K562 (cell line): ENCODE measurements around the gene ALKBH8. TPM values are rescaled to one million over a fixed set of nuclear protein-coding genes. Genes with fewer than 3 reads are reported as not detected.

Experiments used
- ATAC-seq: fragments of 200-7000 bp; cut with Tn5 transposase; 3 replicates; pipeline ENCODE4 v1.9.1; 2020; ENCODE audit warnings: moderate library complexity
- Bru-seq: library from RNA; stranded (reverse); fragments of 400-500 nt; gene quantifications from one replicate; lab custom pipeline; 2021; lab: Mats Ljungman, UMichigan
- BruChase-seq, 2 experiments: library from RNA; stranded (reverse); fragments of 400-500 nt; gene quantifications; one replicate each; lab custom pipeline; 2021; lab: Mats Ljungman, UMichigan
- BruUV-seq: library from RNA; stranded (reverse); fragments of 400-500 nt; replicated peaks from 2 replicates; lab custom pipeline; 2021; lab: Mats Ljungman, UMichigan
- CTCF ChIA-PET: fragments of 300-600 bp; formaldehyde crosslinking; extraction: SDS; loops from one replicate; lab custom pipeline; 2021; ENCODE audit warnings: low intra/inter-chr PET ratio; lab: Yijun Ruan, JAX
- POLR2A ChIA-PET: fragments of 300-600, 350-650 bp; sonication (Branson Sonifier 250); formaldehyde crosslinking; extraction: SDS; loops from one replicate; lab custom pipeline; 2021; ENCODE audit warnings: antibody characterized with exemption, inconsistent platforms; lab: Yijun Ruan, JAX
- DNase-seq, 4 experiments: peaks; one replicate each; pipeline versions ENCODE4 v3.0.0 to v3.0.0-alpha.2; 2011 to 2018; ENCODE audit warnings: low spot score in 3 of 4, mixed read lengths in 3 of 4; ENCODE audit errors: extremely low read depth in 1 of 4
- FAIRE-seq: peaks from 2 replicates; lab custom pipeline; 2011; peaks lifted over from hg19 to GRCh38; lab: Jason Lieb, UNC
- H2AFZ ChIP-seq: 2 replicates; pipeline ENCODE4 v1.6.0; 2011; ENCODE audit warnings: low read depth, low read length, control low read depth, inconsistent platforms
- H3K27ac ChIP-seq: fragments of 200-600 bp; 3 replicates; pipeline ENCODE4 v1.8.0; 2011; ENCODE audit warnings: low read depth, mild to moderate bottlenecking, control low read depth, inconsistent platforms, low read length, moderate library complexity, mixed read lengths; ENCODE audit errors: extremely low read depth
- H3K27me3 ChIP-seq, 2 experiments: fragments of 300-600 bp in 1 of 2; 2 replicates in 1 of 2; 3 replicates in 1 of 2; pipeline versions ENCODE4 v1.6.0 to v1.8.0; 2011; ENCODE audit warnings: inconsistent platforms in 2 of 2, low read length in 2 of 2, mild to moderate bottlenecking in 1 of 2, mixed read lengths in 1 of 2, moderate library complexity in 1 of 2; ENCODE audit not compliant: control insufficient read depth in 2 of 2, insufficient read depth in 2 of 2
- H3K36me3 ChIP-seq: fragments of 300-600 bp; 3 replicates; pipeline ENCODE4 v1.8.0; 2011; ENCODE audit warnings: mild to moderate bottlenecking, low read length, inconsistent platforms; ENCODE audit not compliant: control insufficient read depth, insufficient read depth
- H3K4me1 ChIP-seq, 2 experiments: fragments of 200-600 bp in 1 of 2; replicated peaks in 1 of 2; 2 replicates in 1 of 2; 3 replicates in 1 of 2; pipeline versions ENCODE4 v1.5.1 to v1.8.0; 2011; ENCODE audit warnings: inconsistent platforms in 2 of 2, low read length in 2 of 2, mild to moderate bottlenecking in 1 of 2, mixed read lengths in 1 of 2, moderate library complexity in 1 of 2; ENCODE audit not compliant: control insufficient read depth in 2 of 2, insufficient read depth in 2 of 2
- H3K4me2 ChIP-seq: 2 replicates; pipeline ENCODE4 v1.6.1; 2011; ENCODE audit warnings: low read length, control low read depth, inconsistent platforms, mixed read lengths; ENCODE audit not compliant: insufficient read depth
- H3K4me3 ChIP-seq: fragments of 200-600 bp; sonication (generic), shearing (Covaris generic); 2 replicates; pipeline ENCODE4 v1.5.1; 2016; ENCODE audit warnings: control low read depth, inconsistent platforms
- H3K79me2 ChIP-seq: fragments of 200-600 bp; 3 replicates; pipeline ENCODE4 v1.8.0; 2011; ENCODE audit warnings: low read length, inconsistent platforms; ENCODE audit not compliant: control insufficient read depth, insufficient read depth
- H3K9ac ChIP-seq, 2 experiments: 2 replicates each; pipeline versions ENCODE4 v1.6.0 to v1.6.1; 2011; ENCODE audit warnings: low read depth in 2 of 2, low read length in 2 of 2, control low read depth in 1 of 2, inconsistent platforms in 1 of 2, mild to moderate bottlenecking in 1 of 2, mixed read lengths in 1 of 2; ENCODE audit not compliant: insufficient read depth in 1 of 2
- H3K9me1 ChIP-seq: one replicate; pipeline ENCODE4 v1.6.0; 2011; ENCODE audit warnings: inconsistent platforms, mild to moderate bottlenecking, low read length, moderate library complexity; ENCODE audit not compliant: control insufficient read depth, insufficient read depth
- H3K9me3 ChIP-seq: replicated peaks from 2 replicates; pipeline ENCODE4 v1.5.1; 2011; ENCODE audit warnings: low read depth, low read length, inconsistent platforms; ENCODE audit not compliant: control insufficient read depth, insufficient read depth
- H4K20me1 ChIP-seq: replicated peaks from 2 replicates; pipeline ENCODE4 v1.6.1; 2011; ENCODE audit warnings: low read length, inconsistent platforms, mixed read lengths; ENCODE audit not compliant: control insufficient read depth, insufficient read depth
- ATF1 ChIP-seq, 2 experiments: fragments of 450-650 bp in 1 of 2; IDR thresholded peaks; 2 replicates each; pipeline ENCODE4 v1.6.1; 2016; ENCODE audit warnings: missing compliant biosample characterization in 1 of 2, missing genetic modification characterization in 1 of 2
- DACH1 ChIP-seq: fragments of 450-650 bp; IDR thresholded peaks from 2 replicates; pipeline ENCODE4 v1.6.1; 2018; ENCODE audit not compliant: partially characterized antibody
- GABPB1 ChIP-seq: sonication (generic); formaldehyde crosslinking; IDR thresholded peaks from 2 replicates; pipeline ENCODE4 v1.8.0; 2022; ENCODE audit warnings: mild to moderate bottlenecking, missing genetic modification reagents
- HES1 ChIP-seq: fragments of 450-650 bp; IDR thresholded peaks from 2 replicates; pipeline ENCODE4 v1.6.1; 2016; ENCODE audit warnings: low read depth, mild to moderate bottlenecking, moderate library complexity
- KAT8 ChIP-seq: fragments of 450-650 bp; IDR thresholded peaks from 2 replicates; pipeline ENCODE4 v1.6.1; 2016; ENCODE audit warnings: low read depth, mild to moderate bottlenecking
- SRSF7 ChIP-seq: fragments of 200-400 bp; formaldehyde crosslinking; optimal IDR thresholded peaks from 2 replicates; pipeline ENCODE3; 2017; ENCODE audit warnings: mild to moderate bottlenecking, low read depth, low read length
- TBL1XR1 ChIP-seq, 2 experiments: IDR thresholded peaks; 2 replicates each; pipeline ENCODE4 v1.6.1; 2012; ENCODE audit warnings: improper control_type of control experiment in 2 of 2, low read length in 2 of 2, mild to moderate bottlenecking in 1 of 2
- ZKSCAN8 ChIP-seq: fragments of 200-800 bp; sonication (Bioruptor generic); IDR thresholded peaks from 2 replicates; pipeline ENCODE4 v1.6.1; 2016; ENCODE audit warnings: missing genetic modification characterization, missing compliant biosample characterization
- ZNF282 ChIP-seq: sonication (generic); formaldehyde crosslinking; IDR thresholded peaks from 2 replicates; pipeline ENCODE4 v1.8.1; 2023; ENCODE audit warnings: missing genetic modification reagents
- ZNF79 ChIP-seq: fragments of 250-450 bp; sonication (Bioruptor Pico); IDR thresholded peaks from 2 replicates; pipeline ENCODE4 v1.4.0; 2020; ENCODE audit warnings: low read depth, mild to moderate bottlenecking, moderate library complexity
- WGBS: fragments of 100-300 bp; shearing (Covaris generic); methylation state at CpG from one replicate; pipeline ENCODE4 v1.1.6; 2016; ENCODE audit warnings: low coverage, mixed read lengths; ENCODE audit not compliant: insufficient coverage; ENCODE audit errors: missing lambda C conversion rate; 5-methylcytosine and 5-hydroxymethylcytosine counted together
- in situ Hi-C: fragments of 300-500 bp; cut with MboI; formaldehyde crosslinking; loops from 4 replicates; pipeline ENCODE4 v1.15.0; 2018; ENCODE audit warnings: inconsistent platforms, mixed read lengths
- intact Hi-C: fragments of 100-400 bp; cut with micrococcal nuclease; formaldehyde crosslinking; loops from 2 replicates; pipeline ENCODE4 v1.14.2; 2022
- long read RNA-seq, 3 experiments: library from polyadenylated mRNA in 2 of 3; library from RNA in 1 of 3; unstranded in 2 of 3; stranded (forward) in 1 of 3; transcript quantifications; one replicate each; pipeline ENCODE4 v2.0.0, GENCODE V29; 2019 to 2022
- polyA minus RNA-seq, 3 experiments: library from RNA; depleted of rRNA, polyadenylated mRNA; stranded (reverse); fragments of >200 nt; gene quantifications; 2 replicates each; pipeline ENCODE4 v1.2.3, GENCODE V29; 2011
- polyA plus RNA-seq, 8 experiments: library from polyadenylated mRNA; depleted of rRNA in 4 of 8; stranded (reverse) in 5 of 8; unstranded in 3 of 8; fragments of >200 nt; fragmentation: Nextera tagmentation in 2 of 8; fragmentation: Illumina TruSeq in 1 of 8; extraction: Ambion mirVana in 2 of 8; extraction: Trizol in 1 of 8; gene quantifications; 2 replicates each; pipeline versions ENCODE4 v1.2.1 to v1.2.3, GENCODE V29; 2011 to 2014; ENCODE audit warnings: inconsistent platforms in 1 of 8, missing spikeins in 1 of 8
- total RNA-seq, 7 experiments: library from RNA; depleted of rRNA in 6 of 7; stranded (reverse); fragments of >200 nt in 6 of 7; fragmentation: Illumina TruSeq in 2 of 7; extraction: Trizol in 2 of 7; gene quantifications; 2 replicates each; pipeline versions ENCODE4 v1.2.1 to v1.2.3, GENCODE V29; 2011 to 2021; ENCODE audit warnings: low replicate concordance in 1 of 7
- TF ChIP-seq, protein P1 (sequence below): fragments of 450-650 bp; IDR thresholded peaks from 2 replicates; pipeline ENCODE4 v1.6.1; 2017; ENCODE audit warnings: antibody characterized with exemption

The ALKBH8 gene, protein sequence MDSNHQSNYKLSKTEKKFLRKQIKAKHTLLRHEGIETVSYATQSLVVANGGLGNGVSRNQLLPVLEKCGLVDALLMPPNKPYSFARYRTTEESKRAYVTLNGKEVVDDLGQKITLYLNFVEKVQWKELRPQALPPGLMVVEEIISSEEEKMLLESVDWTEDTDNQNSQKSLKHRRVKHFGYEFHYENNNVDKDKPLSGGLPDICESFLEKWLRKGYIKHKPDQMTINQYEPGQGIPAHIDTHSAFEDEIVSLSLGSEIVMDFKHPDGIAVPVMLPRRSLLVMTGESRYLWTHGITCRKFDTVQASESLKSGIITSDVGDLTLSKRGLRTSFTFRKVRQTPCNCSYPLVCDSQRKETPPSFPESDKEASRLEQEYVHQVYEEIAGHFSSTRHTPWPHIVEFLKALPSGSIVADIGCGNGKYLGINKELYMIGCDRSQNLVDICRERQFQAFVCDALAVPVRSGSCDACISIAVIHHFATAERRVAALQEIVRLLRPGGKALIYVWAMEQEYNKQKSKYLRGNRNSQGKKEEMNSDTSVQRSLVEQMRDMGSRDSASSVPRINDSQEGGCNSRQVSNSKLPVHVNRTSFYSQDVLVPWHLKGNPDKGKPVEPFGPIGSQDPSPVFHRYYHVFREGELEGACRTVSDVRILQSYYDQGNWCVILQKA
- 8.0 and 17.7 TPM in 2 replicates for total RNA-seq (2011; cell fraction: chromatin; rRNA removed; ENCODE audit: low replicate concordance)
- total RNA-seq (2011; cell fraction: nucleolus; rRNA removed) = 4.1 and 6.8 TPM in 2 replicates
- 7.0 and 7.2 TPM in 2 replicates for total RNA-seq (2011; cell fraction: nucleoplasm; rRNA removed)
- 8.2 and 8.4 TPM in 2 replicates for total RNA-seq (2014; rRNA removed)
- 14.4 and 17.1 TPM in 2 replicates for total RNA-seq (2014; rRNA removed; fragmentation: Illumina TruSeq; extraction: Trizol)
- total RNA-seq (2015; rRNA removed; fragmentation: Illumina TruSeq; extraction: Trizol) = 11.1 and 12.7 TPM in 2 replicates
- 8.3 and 9.5 TPM in 2 replicates for total RNA-seq (2021)
- 5.3 and 9.1 TPM in 2 replicates for polyA plus RNA-seq (2011; rRNA removed)
- polyA plus RNA-seq (2011; cell fraction: cytosol; rRNA removed) = 1.6 and 2.4 TPM in 2 replicates
- polyA plus RNA-seq (2011; cell fraction: nucleus; rRNA removed) = 2.1 and 3.7 TPM in 2 replicates
- 3.4 and 8.7 TPM in 2 replicates for polyA plus RNA-seq (2012)
- polyA plus RNA-seq (2014; fragmentation: Illumina TruSeq; extraction: Trizol) = 11.0 and 11.5 TPM in 2 replicates
- 1 to 10 TPM; 4.3 to 7.5 TPM for polyA plus RNA-seq (2014; fragmentation: Nextera tagmentation; extraction: Ambion mirVana)
- polyA plus RNA-seq (2014; rRNA removed) = 7.5 and 8.8 TPM in 2 replicates
- 14.4 and 20.2 TPM in 2 replicates for polyA minus RNA-seq (2011; rRNA and poly(A)+ RNA removed)
- polyA minus RNA-seq (2011; cell fraction: cytosol; rRNA and poly(A)+ RNA removed) = 5.0 and 6.0 TPM in 2 replicates
- 7.1 and 10.2 TPM in 2 replicates for polyA minus RNA-seq (2011; cell fraction: nucleus; rRNA and poly(A)+ RNA removed)
- Bru-seq, nascent RNA = percentile 71 among the genes with signal in this experiment
- BruChase-seq, experiment 1, labeled RNA remaining after a 2-hour chase = percentile 69 among the genes with signal in this experiment
- BruChase-seq, experiment 2, labeled RNA remaining after a 6-hour chase = percentile 68 among the genes with signal in this experiment
- long read RNA-seq, experiment 1, full-length matches to known transcripts = 13 of 37 reads
- long read RNA-seq, experiment 1, partial matches to known transcripts = 11 of 37 reads
- long read RNA-seq, experiment 1, other reads (novel, unspliced or antisense) = 13 of 37 reads
- long read RNA-seq, experiment 2, partial matches to known transcripts = 0 of 6 reads
- long read RNA-seq, experiment 2, other reads (novel, unspliced or antisense) = 6 of 6 reads
- long read RNA-seq, experiment 3, full-length matches to known transcripts = 4 of 7 reads
- long read RNA-seq, experiment 3, partial matches to known transcripts = 1 of 7 reads
- long read RNA-seq, experiment 3, other reads (novel, unspliced or antisense) = 2 of 7 reads

GRCh38 chr11:107565219-107565937 lies at the start of gene ALKBH8:
ALKBH8 (minus strand) TSS chr11:107565735; CDS start chr11:107560893, 4,842 bp downstream.
- H2AFZ ChIP-seq = peak within 1 kb of the TSS; percentile 99
- no peaks in the 10 kb centered on the region for H4K20me1 ChIP-seq
- ChIA-PET POLR2A (interaction anchor here (0.7 to 0.8 kb wide), 2 partner anchors 28 to 288 kb away, joined by 3 to 5 read pairs; no protein-coding TSS in a partner anchor), CTCF (interaction anchor here (3.2 kb wide), 1 partner anchor 124 kb away, joined by 26 read pairs; no protein-coding TSS in a partner anchor)
- in situ Hi-C loops = no loop called here
- ATAC-seq = peak; percentile 96
- H3K9me3 ChIP-seq = no peaks in the 10 kb centered on the region
- peak within 1 kb of the TSS; percentile 74 for H3K4me3 ChIP-seq
- H3K4me2 ChIP-seq = peak within 1 kb of the TSS; percentile 91
- peak within 1 kb of the TSS; percentile 86 for H3K27ac ChIP-seq
- peaks cover 9 to 25% of the 10 kb centered on the region in 2 experiments for H3K4me1 ChIP-seq
- peak; percentile 71 to 83 (median 72) for DNase-seq
- H3K79me2 ChIP-seq = peaks cover 33% of the 10 kb centered on the region
- no peaks in the 10 kb centered on the region for H3K27me3 ChIP-seq
- no TSS peak for BruUV-seq
- 2% methylated on average over 30 of the region's 32 CpGs for WGBS
- H3K36me3 ChIP-seq = no peaks in the 10 kb centered on the region
- intact Hi-C loops = loop anchor here (5.0 kb wide), 2 partner anchors 292 to 332 kb away; partner anchors contain the start of gene SLC35F2
- peak within 1 kb of the TSS; percentile 74 to 95 for H3K9ac ChIP-seq
- peak; percentile 73 for FAIRE-seq
- no peaks in the 10 kb centered on the region for H3K9me1 ChIP-seq
- TF ChIP-seq HES1 (no peak), TBL1XR1 (IDR thresholded peaks at IDR 0.05; ENCODE audit: low read length in 2 of 2) (0 out of 4 replicates have a peak, but pooled peaks of 1 of the 2 experiments have one; percentile 59), GABPB1 (CRISPR knock-in tag) (no peak; the same call in 1 of the 2 replicates), DACH1 (no peak), ZKSCAN8 (CRISPR knock-in tag) (no peak), ZNF282 (CRISPR knock-in tag) (no peak), SRSF7 (no peak), ATF1 (CRISPR knock-in tag; IDR thresholded peaks at IDR 0.05) (no peak), ATF1 (tag; IDR thresholded peaks at IDR 0.05) (peak; percentile 71), ZNF79 (CRISPR knock-in tag) (no peak), KAT8 (0 out of 2 replicates have a peak, but pooled peaks have one; percentile 74)
- TF ChIP-seq, protein P1, sequence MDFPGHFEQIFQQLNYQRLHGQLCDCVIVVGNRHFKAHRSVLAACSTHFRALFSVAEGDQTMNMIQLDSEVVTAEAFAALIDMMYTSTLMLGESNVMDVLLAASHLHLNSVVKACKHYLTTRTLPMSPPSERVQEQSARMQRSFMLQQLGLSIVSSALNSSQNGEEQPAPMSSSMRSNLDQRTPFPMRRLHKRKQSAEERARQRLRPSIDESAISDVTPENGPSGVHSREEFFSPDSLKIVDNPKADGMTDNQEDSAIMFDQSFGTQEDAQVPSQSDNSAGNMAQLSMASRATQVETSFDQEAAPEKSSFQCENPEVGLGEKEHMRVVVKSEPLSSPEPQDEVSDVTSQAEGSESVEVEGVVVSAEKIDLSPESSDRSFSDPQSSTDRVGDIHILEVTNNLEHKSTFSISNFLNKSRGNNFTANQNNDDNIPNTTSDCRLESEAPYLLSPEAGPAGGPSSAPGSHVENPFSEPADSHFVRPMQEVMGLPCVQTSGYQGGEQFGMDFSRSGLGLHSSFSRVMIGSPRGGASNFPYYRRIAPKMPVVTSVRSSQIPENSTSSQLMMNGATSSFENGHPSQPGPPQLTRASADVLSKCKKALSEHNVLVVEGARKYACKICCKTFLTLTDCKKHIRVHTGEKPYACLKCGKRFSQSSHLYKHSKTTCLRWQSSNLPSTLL = no peak
